NCI-H2171 (cell line): ENCODE results near the gene DCUN1D1.

Experiments
- DNase-seq: peaks from one replicate; lab custom pipeline; 2025; lab: John Stamatoyannopoulos, UW

DCUN1D1 gene

GRCh38 chr3:182972387-182972786, 8.0 kb downstream of the DCUN1D1 start:
- DNase-seq = no peak

DNA sequence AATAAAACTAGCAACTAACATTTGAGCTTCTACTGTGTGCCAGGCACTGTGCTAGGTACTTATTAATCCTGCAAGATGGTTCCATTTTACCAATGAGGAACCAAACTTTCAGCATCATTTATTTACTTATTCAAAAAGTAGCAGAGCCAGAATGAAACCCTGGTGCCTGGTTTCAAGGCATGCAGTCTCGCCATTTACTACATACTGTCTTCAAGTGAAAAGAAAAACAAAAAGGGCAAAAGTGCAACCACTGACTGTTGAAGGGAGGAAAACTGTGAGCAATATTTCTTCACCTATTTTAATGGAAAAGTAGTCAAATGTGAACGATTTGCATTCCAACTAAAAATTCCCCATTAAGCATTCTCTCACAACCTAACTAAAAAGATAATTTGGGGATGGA, 8.7 kb downstream of the DCUN1D1 start:
- DNase-seq = no peak

DNA sequence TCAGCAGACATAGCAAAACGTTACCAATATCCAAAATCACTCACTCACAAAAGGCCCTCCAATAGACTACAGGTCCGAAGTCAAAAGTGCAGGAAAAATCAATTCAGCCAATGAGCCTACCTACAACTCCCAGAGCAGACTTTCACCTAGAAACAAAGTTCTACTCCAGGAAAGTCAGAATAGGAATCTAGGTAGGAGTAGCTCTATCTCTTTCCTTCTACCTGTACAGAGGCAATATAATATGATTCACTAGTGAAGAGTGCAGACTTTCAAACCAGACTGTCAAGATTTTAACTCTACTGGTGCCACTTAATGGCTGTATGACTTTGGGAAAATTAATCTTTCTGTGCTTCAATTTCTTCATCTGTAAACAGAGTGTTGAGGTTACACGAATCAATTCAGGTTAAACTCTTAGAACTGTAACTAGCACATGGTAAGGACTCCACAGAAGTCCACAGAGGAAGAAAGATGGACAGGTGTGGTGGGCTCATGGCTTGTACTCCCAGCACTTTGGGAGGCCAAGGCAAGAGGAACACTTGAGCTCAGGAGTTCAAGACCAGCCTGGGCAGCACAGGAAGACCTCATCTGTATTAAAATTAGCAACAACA, 9.4 kb downstream of the DCUN1D1 start:
- DNase-seq = no peak

- no peak for DNase-seq
These were observed 10.5 kb downstream of the DCUN1D1 start for GRCh38 chr3:182969853-182970252.

DNA sequence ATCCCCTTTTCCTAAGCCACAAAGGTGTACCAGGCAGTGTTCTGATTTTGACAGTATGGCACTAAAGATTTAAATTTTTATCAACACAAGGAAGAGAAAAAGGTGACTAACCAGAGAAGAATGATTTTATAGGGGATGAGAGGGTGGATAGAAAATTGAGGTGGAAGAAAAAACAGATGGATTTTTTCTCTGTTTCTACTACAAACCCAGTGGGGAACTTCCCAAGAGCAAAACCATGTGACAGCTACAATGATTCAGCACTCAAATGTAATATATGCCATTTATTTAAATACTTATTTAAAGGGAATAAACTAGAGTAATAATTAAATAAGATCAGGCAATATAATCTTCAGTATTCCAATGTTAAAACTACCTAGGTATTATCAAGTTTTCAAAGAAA, 11.1 kb downstream of the DCUN1D1 start:
- no peak for DNase-seq

DNA sequence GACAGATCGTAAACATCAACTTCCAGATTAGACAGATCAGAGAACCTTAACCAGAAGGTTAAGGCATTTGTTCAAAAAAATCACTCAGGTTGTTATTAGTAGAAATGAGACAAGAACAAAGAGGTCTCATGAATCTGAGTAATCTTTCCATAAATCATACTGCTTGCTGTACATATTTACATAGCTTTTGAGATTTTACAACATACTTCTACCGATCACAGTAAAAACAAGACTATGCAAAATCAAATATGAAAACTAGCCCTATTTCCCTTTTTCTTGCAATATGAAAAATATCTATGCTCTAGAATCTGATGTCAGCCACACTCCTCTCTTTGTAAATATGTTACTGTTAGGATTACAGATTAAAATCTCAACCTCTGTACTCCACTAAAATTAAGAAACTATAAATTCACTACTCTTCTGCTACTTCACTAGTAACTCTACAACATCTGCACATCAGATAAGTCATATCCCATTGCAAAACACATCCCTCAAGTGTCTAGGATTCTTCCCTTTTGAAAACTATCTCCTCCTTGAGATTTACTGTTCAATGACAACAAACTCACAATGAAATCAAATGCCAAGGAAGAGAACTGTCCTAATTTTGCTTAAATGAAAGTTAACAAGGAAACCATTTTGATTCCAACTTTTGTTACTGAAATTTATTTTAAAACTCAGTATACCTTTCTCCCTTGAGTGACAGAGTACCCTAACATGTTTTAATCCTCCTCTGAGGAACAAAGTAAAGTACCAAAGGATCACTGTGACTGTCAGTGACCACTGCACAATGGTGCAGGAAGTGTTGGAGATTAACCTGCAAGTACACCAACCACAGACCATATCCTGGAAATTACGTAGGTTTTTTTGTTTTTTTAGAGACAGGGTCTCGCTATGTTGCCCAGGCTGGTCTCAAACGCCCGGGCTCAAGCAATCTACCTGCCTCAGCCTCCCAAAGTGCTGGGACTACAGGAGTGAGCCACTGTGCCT, 12.8 kb downstream of the DCUN1D1 start:
- no peak for DNase-seq

DNA sequence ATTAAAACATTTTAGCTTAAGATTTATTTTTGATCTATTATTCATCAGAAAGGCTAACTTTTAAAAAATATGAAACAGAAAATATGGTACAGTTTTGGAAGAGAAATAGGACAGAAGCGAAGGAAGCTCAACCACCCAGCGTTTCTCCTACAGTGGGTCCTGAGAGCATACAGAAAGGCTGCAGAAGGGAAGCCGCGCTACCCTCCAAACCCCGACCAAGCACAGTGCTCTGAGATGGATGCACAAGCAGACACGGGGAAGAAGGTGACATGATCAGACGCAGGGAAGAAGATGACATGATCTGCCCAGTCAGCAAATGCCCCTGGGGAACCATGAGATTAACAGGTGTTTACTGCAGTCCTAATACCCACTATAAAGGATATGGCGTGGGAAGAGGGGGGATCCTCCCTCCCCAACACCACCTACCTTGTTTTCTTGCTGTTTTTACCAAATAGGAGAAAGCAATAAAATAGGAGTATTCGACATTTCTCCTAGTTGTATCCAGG, 14.4 kb downstream of the DCUN1D1 start:
- no peak for DNase-seq

DNA sequence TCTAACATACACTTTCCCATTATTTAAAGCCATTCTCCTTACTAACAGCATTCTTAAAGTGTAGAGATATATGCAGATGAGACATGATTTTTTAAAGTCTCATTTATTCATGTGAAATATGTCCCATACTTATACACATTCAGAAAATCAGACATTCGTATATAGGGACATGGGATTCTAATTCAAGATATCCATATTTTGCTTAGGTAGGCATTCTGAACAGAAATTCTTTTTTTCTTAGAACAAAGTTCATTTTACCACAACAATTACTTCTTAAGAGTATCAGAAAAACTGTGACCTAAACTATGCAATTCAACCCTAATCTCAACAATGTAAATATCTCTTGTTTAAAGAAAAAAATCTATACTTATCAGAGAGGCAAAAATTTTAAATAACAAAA, 16.2 kb downstream of the DCUN1D1 start:
- DNase-seq = no peak

GRCh38 chr3:182962166-182962565, 18.2 kb downstream of the DCUN1D1 start:
- DNase-seq = no peak

GRCh38 chr3:182959474-182960350, 20.6 kb downstream of the DCUN1D1 start:
- DNase-seq = no peak

DNA sequence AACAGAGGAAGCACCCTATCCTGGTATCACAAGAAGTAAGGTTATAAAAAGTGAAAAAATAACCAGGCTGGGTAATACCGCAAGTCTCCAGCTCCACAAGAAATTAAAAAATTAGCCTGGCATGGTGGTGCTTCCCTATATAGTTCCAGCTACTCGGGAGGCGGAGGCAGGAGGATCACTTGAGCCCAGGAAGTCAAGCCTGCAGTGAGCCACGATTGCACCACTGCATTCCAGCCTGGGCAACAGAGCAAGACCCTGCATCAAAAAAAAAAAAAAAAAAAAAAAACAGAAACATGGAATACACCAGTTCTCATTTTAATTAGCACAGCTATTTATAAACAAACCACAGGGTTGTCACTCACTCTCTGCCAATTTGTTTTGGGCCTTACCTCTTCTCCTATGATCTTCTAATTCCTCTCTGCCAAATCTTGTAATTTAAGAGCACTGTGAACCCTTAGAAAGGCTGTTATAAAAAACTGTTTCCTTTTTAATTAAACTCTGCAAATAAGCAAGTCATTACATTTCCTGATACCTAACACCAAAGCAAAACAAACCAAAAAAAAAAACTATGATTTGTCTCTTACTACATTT, 22.6 kb downstream of the DCUN1D1 start:
- no peak for DNase-seq

GRCh38 chr3:182957226-182957625, 23.1 kb downstream of the DCUN1D1 start:
- no peak for DNase-seq

DNA sequence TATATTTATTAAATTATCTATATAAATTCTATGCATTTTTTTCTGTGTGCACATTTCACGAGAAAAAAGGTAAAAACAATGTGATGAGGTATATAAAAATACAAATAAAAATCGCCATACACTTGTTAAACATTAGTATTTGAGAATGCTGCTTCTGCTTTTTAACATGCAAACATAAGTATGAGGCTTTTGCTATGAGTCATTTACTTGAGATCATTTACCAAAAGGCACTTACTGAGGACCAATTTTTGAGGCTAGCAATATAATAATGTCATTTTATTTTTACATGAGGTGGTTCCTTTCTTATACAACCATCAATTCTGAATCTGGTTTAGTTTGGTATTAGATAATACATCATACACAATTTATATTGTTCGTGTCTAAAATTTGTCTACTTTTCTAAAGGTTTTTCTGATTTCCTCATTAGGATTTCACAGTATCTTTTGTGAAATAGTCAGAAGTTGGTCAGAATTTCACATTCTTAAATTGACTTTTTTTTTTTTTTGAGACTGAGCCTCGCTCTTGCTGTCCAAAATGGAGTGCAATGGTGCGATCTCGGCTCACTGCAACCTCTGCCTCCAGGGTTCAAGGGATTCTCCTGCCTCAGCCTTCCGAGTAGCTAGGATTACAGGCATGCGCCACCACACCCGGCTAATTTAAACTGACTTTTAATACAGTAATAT, 25.6 kb downstream of the DCUN1D1 start:
- DNase-seq = no peak

GRCh38 chr3:182949688-182950087, 30.6 kb downstream of the DCUN1D1 start:
- DNase-seq = no peak

GRCh38 chr3:182948305-182948704, 32.0 kb downstream of the DCUN1D1 start:
- no peak for DNase-seq

GRCh38 chr3:182947888-182948287, 32.5 kb downstream of the DCUN1D1 start:
- no peak for DNase-seq

DNA sequence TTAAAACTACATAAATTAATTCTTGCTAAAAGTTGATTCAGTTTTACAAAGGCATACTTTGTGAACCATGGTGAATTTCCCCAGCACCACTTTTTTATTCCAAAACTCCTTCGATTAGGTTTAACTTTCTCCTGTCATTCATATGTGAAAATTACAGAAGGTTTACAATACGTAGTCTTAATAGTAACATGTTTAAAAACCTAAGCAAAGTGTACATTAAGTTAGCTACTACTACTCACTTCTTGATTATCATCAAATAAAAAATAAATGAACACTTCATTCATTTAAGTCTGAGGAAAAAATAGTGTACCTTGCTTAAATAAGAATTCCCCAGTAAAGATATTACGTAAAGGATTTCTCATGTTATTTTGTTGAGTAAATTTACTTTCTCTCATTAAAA, 38.6 kb downstream of the DCUN1D1 start:
- no peak for DNase-seq

- no peak for DNase-seq
These were observed 40.0 kb downstream of the DCUN1D1 start for GRCh38 chr3:182940266-182940808.

DNA sequence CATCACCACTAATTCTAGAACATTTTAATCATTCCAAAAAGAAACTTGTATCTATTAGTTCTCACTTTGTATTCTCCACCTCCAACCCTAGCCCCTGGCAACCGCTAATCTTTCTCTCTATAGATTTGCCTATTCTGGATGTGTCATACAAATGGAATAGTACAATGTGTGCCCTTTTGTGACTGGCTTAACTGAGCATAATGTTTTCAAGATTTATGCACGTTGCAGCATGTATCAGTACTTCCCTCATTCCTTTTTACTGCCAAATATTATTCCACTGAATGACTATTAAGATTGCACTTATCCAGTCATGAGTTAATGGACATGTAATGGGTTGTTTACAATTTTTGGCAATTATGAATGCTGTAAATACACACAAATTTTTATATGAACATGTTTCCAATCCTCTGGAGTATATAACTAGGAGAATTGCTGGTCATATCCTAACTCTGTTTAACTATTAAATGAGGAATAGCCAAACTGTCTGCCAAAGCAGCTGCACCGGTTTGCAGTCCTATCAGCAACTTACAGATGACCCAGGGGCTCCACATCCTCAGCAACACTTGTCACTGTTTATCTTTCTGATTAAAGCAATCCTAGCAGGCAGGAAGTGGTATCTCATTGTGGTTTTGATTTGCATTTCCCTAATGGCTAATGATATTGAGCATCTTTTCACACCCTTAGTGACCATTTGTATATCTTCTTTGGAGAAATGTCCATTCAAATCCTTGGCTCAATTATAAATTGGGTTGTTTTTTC, 42.9 kb downstream of the DCUN1D1 start:
- no peak for DNase-seq

DNA sequence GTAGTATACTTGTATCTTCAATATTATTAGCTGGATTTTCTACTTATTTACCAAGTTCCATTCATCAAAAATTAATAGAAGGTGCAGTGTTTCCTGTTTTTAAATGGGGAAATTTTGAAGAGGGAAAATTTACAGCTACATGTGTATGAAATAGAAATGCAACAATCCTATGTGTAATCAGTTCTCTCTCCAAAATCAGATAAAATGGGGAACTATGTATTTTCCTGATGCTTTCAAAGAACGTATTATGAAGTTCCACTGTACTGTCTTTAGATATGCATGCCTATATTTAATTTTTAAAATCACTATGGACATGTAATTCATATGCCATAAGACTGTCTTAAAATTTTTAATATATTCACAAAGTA, 43.4 kb downstream of the DCUN1D1 start:
- no peak for DNase-seq
